NCI-H1436 (cell line): ENCODE results near the gene LRP2.

Experiments used
- DNase-seq: peaks from one replicate; lab custom pipeline; 2025; lab: John Stamatoyannopoulos, UW

The LRP2 gene

GRCh38 chr2:169240405-169240804 lies 121.9 kb downstream of the LRP2 start:
- no peak for DNase-seq

- no peak for DNase-seq
Measured at GRCh38 chr2:169237939-169238338, 124.4 kb downstream of the LRP2 start.

GRCh38 chr2:169237286-169237685 lies 125.0 kb downstream of the LRP2 start:
- no peak for DNase-seq

- DNase-seq, result no peak
Measured at GRCh38 chr2:169232551-169233154, 129.7 kb downstream of the LRP2 start.

GRCh38 chr2:169230204-169230603 lies 132.1 kb downstream of the LRP2 start:
- no peak for DNase-seq

GRCh38 chr2:169229590-169229989 lies 132.7 kb downstream of the LRP2 start:
- DNase-seq, result no peak

- no peak for DNase-seq
Measured at GRCh38 chr2:169225906-169226305, 136.4 kb downstream of the LRP2 start.

GRCh38 chr2:169225233-169225750 lies 137.0 kb downstream of the LRP2 start:
- DNase-seq, result no peak

- no peak for DNase-seq
Measured at GRCh38 chr2:169222665-169223064, 139.7 kb downstream of the LRP2 start.

GRCh38 chr2:169221745-169222369 lies 140.5 kb downstream of the LRP2 start:
- DNase-seq, result no peak

- DNase-seq, result no peak
Measured at GRCh38 chr2:169210917-169211316, 151.4 kb downstream of the LRP2 start.

GRCh38 chr2:169208026-169208425 lies 154.3 kb downstream of the LRP2 start:
- DNase-seq, result no peak

- no peak for DNase-seq
Measured at GRCh38 chr2:169205176-169205575, 157.2 kb downstream of the LRP2 start.

- DNase-seq, result no peak
Measured at GRCh38 chr2:169203952-169204351, 158.4 kb downstream of the LRP2 start.

- no peak for DNase-seq
Measured at GRCh38 chr2:169200756-169201155, 161.6 kb downstream of the LRP2 start.

- DNase-seq, result no peak
Measured at GRCh38 chr2:169193618-169194017, 168.7 kb downstream of the LRP2 start.

GRCh38 chr2:169190197-169190775 lies 172.0 kb downstream of the LRP2 start:
- no peak for DNase-seq

GRCh38 chr2:169189132-169189531 lies 173.2 kb downstream of the LRP2 start:
- no peak for DNase-seq

- no peak for DNase-seq
Measured at GRCh38 chr2:169185711-169186110, 176.6 kb downstream of the LRP2 start.

GRCh38 chr2:169184074-169184473 lies 178.3 kb downstream of the LRP2 start:
- no peak for DNase-seq

GRCh38 chr2:169182573-169182972 lies 179.8 kb downstream of the LRP2 start:
- no peak for DNase-seq

- DNase-seq, result no peak
Measured at GRCh38 chr2:169178804-169179390, 183.4 kb downstream of the LRP2 start.

GRCh38 chr2:169178364-169178763 lies 184.0 kb downstream of the LRP2 start:
- no peak for DNase-seq
